OCI-LY1 (cell line): Measurements from ENCODE around the gene TRIM59.

ENCODE experiments used
- EZH2 ChIP-seq: fragments of 200-600 bp; sonication (generic), shearing (Covaris generic); IDR thresholded peaks from 2 replicates; pipeline ENCODE4 v1.8.0; 2017; ENCODE audit warnings: borderline replicate concordance, mixed run types, mild to moderate bottlenecking, antibody characterized with exemption, low read length, moderate library complexity, mixed read lengths
- TF ChIP-seq, protein P1 (sequence below): fragments of 200-600 bp; sonication (generic), shearing (Covaris generic); IDR thresholded peaks from 2 replicates; pipeline ENCODE4 v1.5.1; 2017; ENCODE audit warnings: mild to moderate bottlenecking, antibody characterized with exemption, low read length, moderate library complexity, mixed read lengths

DNA sequence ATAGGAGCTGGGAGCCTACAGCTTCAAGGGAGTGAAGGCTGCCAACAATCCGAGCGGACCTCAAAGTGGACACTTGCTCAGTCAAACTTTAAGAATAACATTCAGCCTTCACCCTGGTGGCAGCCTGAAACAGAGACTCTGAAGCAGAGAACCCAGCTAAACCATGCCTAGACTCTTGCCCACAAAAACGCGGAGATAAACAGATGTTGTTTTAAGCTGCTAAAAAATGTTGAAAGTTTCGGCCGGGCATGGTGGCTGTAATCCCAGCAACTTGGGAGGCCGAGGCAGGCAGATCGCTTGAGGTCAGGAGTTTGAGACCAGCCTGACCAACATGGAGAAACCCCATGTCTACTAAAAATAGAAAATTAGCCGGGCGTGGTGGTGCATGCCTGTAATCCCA, 29.8 kb upstream of the TRIM59 start:
- TF ChIP-seq, protein P1, sequence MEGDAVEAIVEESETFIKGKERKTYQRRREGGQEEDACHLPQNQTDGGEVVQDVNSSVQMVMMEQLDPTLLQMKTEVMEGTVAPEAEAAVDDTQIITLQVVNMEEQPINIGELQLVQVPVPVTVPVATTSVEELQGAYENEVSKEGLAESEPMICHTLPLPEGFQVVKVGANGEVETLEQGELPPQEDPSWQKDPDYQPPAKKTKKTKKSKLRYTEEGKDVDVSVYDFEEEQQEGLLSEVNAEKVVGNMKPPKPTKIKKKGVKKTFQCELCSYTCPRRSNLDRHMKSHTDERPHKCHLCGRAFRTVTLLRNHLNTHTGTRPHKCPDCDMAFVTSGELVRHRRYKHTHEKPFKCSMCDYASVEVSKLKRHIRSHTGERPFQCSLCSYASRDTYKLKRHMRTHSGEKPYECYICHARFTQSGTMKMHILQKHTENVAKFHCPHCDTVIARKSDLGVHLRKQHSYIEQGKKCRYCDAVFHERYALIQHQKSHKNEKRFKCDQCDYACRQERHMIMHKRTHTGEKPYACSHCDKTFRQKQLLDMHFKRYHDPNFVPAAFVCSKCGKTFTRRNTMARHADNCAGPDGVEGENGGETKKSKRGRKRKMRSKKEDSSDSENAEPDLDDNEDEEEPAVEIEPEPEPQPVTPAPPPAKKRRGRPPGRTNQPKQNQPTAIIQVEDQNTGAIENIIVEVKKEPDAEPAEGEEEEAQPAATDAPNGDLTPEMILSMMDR: no peak
- TF ChIP-seq EZH2: no peak
